NCI-H226 (cell line): Measurements from ENCODE around the gene ZMYM1.
"Not testable (repeated sequence)": the region's sequence is repeated elsewhere in the genome, so short reads cannot be mapped to it uniquely, and the experiment has no call there.

Source experiments
- DNase-seq: peaks from one replicate; pipeline ENCODE4 v3.0.0-alpha.2; 2015

The ZMYM1 gene

GRCh38 chr1:35079003-35079930, at the start of gene ZMYM1:
Gene ZMYM1, plus strand, starts transcription at chr1:35079385. Its CDS starts 14,603 bp downstream, at chr1:35093988.
- DNase-seq = peak; percentile 74

- no peak for DNase-seq
Measured at GRCh38 chr1:35029761-35030160, 49.4 kb upstream of the ZMYM1 start.

GRCh38 chr1:35030338-35030737, 48.8 kb upstream of the ZMYM1 start:
- no peak for DNase-seq

DNA sequence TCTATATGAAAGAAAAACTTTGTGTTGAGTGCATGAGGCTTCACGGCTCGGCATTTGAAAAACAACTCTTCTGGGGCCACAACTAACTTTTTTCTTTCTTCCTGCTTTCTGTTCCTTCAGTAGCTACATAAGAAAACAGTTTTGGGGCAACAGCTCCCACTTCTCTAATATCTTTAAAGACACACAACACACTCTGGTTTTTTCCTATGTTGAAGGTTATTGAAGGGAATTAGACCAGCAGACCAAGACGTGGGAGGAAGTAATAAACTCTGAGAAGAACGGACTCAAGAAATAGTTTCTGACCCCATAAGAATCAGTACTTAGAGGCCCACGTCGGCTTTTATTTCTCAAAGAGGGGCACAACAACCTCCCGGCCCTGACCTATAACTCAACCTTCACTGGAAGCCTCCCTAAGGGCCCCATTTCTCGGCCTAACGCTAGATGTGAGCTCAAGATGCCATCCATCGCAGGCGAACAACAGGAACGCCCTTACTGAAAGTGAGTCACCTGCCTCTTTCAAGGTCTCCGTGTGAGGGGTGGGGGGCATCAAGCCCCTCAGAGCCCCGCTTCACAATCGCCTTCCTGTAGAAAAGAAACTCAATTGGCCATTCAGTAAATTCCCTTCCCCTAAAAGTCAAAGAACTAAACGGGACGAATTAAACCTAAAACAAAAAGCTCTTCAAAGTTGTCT, 48.3 kb upstream of the ZMYM1 start:
- no peak for DNase-seq

DNA sequence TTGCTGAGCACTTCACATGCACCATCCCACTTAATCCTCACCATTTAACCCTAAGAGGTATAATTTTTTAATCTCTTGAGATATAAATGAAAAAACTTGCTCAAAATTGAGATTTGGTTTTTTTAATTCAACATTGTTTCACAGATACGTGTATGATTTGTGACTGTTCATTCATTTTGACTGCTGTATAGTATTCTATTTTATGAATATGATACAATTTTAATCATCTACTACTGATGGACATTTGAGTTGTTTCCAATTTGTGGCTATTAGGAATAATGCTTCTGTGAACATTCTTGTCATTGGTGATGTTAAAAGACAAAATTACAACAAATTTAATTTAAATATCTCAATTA, 46.8 kb upstream of the ZMYM1 start:
- no peak for DNase-seq

GRCh38 chr1:35033346-35033745, 45.8 kb upstream of the ZMYM1 start:
- no peak for DNase-seq

DNA sequence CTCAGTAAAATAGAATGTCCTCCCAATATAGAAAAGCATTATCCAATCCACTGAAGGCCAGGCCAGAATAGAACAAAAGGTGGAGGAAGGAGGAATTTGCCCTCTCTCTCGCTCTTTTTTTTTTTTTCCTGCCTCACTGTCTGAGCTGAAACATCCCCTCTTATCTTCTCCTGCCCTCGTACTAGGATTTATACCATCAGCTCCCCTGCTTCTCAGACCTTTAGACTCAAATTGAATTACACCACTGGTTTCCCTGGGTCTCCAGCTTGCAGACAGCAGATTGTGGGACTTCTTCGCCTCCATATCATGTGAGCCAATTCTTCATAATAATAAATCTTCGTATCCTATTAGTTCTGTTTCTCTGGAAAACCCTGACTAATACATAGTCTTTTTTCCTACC, 42.6 kb upstream of the ZMYM1 start:
- no peak for DNase-seq

DNA sequence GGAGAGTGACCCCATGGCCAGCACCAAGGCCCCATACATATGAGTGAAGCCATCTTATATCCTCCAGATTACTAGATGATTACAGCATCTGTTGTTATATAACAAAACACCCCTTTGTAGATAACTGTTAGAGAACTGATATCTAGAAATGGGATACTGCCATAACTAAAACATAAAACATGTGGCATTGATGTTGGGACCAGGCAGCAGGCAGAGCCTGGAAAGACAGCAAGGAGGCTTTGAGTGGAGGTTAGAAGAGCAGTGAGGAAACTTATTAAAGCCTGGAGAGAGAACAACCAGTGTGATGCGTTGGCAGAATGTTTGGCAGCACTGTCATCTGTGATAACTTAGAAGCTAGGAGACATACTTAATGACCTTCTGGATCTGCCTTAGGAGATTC, 42.0 kb upstream of the ZMYM1 start:
- no peak for DNase-seq

GRCh38 chr1:35038723-35039122, 40.5 kb upstream of the ZMYM1 start:
- DNase-seq = no peak

DNA sequence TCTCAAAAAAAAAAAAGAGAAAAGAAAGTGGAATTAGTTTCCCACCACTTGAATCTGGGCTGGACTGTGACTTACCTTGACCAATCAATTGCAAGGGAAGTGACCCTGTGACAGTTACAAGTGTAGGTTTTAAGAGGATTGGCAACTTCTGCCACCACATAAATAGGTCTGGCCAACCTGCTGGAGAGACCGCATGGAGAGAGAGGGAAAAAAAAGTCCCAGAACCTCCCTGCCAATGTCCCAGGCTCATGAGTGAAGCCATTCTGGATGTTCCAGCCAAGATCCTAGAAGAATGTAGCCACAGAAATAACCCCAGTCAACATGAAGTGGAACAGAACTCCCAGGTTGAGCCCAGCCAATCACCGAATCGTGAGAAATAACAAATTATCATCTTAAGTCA, 35.7 kb upstream of the ZMYM1 start:
- no peak for DNase-seq

DNA sequence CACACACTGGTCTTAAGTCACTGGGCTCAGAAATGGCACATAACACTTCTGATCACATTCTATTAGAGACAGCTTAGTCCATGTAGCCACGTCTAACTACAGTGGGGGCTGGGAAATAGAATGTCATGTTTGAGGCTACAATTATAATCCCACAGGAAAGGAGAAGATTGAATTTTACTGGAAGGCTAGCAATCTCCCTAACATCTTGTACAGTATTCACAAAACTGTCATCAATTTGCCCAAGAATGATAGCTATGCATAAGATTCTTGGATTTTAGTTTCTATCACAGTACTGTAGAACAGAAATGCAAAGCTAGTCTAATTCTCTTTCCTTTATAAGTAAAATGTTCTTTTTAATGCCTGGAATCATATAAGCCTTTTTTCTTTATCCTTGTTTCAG, 34.8 kb upstream of the ZMYM1 start:
- DNase-seq = no peak

DNA sequence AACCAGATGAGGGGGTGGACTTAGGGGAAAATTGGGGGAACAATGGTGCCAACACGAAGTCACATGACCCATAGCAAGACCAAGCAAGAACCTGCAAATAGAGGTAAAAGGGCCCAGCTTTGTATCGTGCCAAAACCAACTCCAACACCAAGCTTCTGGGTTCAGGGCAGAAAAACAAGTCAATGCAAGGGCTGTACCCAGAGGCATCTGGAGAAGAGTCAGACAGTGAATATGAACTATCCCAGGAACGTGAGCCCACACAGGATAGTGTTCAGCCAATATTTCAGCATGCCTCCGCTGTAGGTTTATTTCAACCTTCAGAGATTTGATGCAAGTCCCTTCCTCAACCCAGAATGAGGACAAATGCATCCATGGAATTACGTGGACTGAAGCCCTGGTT, 32.5 kb upstream of the ZMYM1 start:
- DNase-seq = no peak

DNA sequence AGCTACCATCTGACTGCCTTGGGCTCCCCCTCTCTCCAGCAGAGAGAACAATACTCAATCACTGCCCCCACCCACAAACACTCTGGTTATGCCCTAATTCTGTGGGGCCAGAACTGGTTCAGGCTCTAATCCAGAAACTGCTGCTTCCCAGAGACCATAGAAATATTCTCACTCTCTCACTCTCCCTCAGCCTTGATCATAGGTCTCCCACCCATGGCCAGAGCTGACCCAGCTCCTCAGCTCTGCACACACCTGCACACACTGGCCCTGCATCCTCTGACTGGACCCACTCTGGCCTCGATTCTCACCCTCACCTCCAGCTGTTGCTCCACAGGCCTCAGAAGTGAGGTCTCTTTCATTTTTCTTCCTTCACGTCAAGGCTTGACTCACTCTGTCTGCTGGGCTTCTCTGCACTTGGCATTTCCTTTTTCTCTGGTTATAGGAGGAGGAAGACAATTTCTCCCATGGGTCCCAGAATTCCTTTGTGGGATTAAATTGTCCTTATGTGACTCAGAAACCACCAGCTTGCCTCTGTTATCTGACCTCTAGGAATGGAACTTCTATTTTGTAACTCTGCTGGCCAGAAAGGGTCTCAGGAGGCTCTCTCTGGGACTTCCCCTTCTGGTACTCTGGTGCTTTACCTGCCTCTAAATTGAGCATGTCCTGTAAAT, 31.9 kb upstream of the ZMYM1 start:
- DNase-seq = peak; percentile 97

DNA sequence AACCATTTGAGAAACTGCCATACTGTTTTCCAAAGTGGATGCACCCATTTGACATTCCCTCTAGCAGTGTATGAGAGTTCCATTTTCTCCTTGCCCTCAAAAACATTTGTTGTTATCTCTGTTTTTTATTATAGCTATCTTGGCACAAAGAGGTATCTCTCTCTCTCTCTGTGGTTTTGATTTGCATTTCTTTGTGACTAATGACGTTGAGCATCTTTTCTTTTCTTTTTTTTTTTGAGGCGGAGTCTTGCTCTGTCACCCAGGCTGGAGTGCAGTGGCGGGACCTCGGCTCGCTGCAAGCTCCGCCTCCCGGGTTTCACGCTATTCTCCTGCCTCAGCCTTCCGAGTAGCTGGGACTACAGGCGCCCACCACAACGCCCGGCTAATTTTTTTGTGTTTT, 30.1 kb upstream of the ZMYM1 start:
- peak; percentile 18 for DNase-seq

DNA sequence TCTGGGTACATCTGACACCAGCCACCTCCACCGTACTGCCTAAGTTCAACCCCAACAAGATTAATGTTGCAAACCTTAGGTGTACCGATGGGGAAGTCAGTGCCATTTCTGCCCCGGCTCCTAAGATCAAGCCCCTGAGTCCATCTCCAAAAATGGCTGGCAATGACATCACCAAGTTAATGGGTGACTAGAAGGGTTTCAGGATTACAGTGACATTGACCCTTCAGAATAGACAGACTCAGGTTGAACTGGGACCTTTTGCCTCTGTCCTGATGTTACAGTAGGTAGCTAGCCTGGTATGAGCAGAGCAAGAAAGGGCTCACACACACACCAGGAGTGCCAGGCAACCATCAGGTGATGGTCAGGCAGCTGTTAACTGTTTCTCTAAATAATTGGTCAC, 25.8 kb upstream of the ZMYM1 start:
- no peak for DNase-seq

GRCh38 chr1:35054282-35054681, 24.9 kb upstream of the ZMYM1 start:
- DNase-seq = not testable (repeated sequence)

DNA sequence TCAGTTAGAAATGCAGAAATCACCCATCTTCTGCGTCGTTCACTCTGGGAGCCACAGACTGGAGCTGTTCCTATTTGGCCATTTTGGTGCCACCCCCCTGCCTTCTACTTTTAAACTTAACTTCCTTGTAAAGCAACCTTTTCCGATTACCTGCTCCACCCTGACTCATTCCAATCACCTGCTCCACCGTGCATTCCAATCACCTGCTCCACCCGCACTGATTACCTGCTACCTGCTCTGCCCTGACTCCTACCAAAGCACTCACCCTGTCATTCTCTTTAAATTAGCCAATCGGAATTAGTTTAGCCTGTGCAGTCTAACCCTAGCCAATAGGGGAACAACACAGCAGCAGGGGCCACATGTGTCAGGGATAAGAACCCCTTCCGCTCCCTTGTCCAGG, 20.9 kb upstream of the ZMYM1 start:
- not testable (repeated sequence) for DNase-seq

- DNase-seq = no peak
Measured at GRCh38 chr1:35058988-35059387, 20.2 kb upstream of the ZMYM1 start.

DNA sequence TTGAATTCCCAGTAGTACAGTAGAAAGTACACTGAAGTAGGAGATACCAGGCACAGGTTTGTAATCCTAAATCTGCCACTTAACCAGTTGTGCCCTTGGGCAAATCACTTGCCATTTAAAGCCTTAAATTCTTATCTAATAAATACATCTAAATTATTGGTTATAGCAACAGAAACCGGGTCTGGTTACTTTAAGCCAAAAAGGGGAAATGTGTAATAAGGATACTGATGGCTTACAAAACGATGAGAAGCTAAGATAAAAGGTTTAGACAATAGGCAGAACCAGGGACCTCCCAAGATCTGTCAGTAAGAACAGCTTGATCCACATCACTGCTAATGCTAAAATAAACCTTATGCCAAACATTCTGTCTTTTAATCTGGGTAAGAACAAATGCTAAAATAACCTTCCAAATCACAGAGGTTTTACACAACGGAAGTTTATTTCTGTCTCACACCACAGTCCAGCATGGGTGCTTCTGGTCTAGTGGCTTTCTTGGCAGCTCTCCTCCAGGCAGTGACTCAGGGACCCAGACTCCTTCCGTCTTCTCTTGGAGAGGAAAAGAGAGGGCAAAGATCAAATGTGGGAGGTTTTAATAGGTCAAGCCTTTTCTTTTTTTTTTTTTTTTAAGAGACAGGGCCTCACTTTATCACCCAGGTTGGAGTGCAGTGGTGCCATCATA, 16.5 kb upstream of the ZMYM1 start:
- peak; percentile 71 for DNase-seq

DNA sequence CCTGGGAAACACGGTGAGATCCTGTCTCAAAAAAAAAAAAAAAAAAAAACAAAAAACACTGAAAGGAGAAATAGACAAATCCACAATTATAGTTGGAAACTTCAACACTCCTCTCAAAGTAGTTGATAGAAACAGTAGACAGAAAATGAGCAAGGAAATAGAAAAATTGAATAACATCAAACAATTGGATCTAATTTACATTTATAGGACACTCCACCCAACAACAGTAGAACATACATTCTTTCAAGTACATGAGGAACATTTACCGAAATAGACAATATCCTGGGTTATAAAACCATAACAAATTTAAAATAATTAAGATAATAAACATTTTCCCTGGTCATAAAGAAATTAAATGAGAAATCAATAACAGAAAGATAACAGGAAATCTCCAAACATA, 14.9 kb upstream of the ZMYM1 start:
- no peak for DNase-seq

DNA sequence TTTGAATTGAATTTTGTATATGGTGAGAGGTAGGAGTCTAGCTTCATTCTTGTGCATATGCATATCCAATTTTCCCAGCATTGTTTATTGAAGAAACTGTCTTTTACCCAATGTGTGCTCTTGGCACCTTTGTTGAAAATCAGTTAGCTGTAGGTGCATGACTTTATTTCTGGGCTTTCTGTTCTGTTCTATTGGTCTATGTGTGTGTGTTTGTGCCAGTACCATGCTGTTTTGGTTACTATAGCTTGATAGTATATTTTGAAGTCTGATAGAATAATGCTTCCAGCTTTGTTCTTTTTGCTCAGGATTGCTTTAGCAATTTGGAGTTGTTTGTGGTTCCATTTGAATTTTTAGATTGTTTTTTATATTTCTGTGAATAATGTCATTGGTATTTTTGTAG, 9.4 kb upstream of the ZMYM1 start:
- DNase-seq = no peak

DNA sequence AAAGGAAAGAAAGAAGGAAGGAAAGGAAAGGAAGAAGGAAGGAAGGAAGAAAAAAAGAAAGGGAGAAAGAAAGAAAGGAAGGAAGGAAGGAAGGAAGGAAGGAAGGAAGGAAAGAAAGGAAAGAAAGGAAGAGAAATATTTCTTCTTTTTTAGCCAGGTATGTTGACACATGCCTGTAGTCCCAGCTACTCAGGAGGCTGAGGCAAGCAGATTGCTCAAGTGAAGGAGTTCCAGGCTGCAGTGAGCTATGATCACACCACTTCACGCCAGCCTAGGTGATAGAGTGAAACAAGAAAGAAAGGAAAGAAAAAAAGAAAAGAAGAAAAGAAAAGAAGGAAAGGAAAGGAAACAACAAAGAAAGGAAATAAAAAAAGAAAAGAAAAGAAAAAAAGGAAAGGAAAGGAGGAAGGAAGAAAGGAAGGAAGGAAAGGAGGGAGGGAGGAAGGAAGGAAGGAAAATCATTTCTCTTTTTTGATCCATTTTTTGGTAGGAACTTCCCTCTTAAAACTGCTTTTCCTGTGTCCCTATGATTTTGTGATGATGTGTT, 5.8 kb upstream of the ZMYM1 start:
- DNase-seq = no peak

GRCh38 chr1:35076426-35076825, 2.8 kb upstream of the ZMYM1 start:
- peak; percentile 67 for DNase-seq
